Measurements from ENCODE around the gene MEDAG. TPM values are rescaled to one million over a fixed set of nuclear protein-coding genes. Genes with fewer than 3 reads are reported as not detected.

The MEDAG gene
- polyA plus RNA-seq, 1 of the 3 experiments (the other 2 are of a cell fraction): not detected

- DNase-seq: no peak
- peak; percentile 67; the same call in 1 of the 2 replicates for TF ChIP-seq FOSL2 (IDR thresholded peaks at IDR 0.05; ENCODE audit: borderline replicate concordance, low read depth)
- TF ChIP-seq IRF3 (IDR thresholded peaks at IDR 0.05; ENCODE audit: low read depth, low read length): no peak
- TF ChIP-seq MAX (IDR thresholded peaks at IDR 0.05; ENCODE audit: low read depth): peak; percentile 81
- TF ChIP-seq GATA2 (CRISPR knock-in tag; IDR thresholded peaks at IDR 0.05): no peak
- peak; percentile 73 for TF ChIP-seq TCF12 (IDR thresholded peaks at IDR 0.05)
- no peak for TF ChIP-seq TAF1 (IDR thresholded peaks at IDR 0.05; ENCODE audit: borderline replicate concordance, low read depth, low read length)
- TF ChIP-seq RFX5 (IDR thresholded peaks at IDR 0.05; ENCODE audit: low read length): no peak
- no peak for TF ChIP-seq RAD21 (IDR thresholded peaks at IDR 0.05; ENCODE audit: low read length)
- no peak for TF ChIP-seq RCOR1 (IDR thresholded peaks at IDR 0.05; ENCODE audit: low read length)
- TF ChIP-seq EZH2phosphoT487 (IDR thresholded peaks at IDR 0.05; ENCODE audit: borderline replicate concordance, low read depth): no peak
- no peak for TF ChIP-seq SMC3 (IDR thresholded peaks at IDR 0.05; ENCODE audit: low read depth, low read length)
- TF ChIP-seq RXRA (IDR thresholded peaks at IDR 0.05; ENCODE audit: borderline replicate concordance, low read depth): 0 out of 2 replicates have a peak, but pooled peaks have one; percentile 49
- TF ChIP-seq MXI1 (IDR thresholded peaks at IDR 0.05; ENCODE audit: low read depth, low read length): no peak
- TF ChIP-seq ZBTB33 (IDR thresholded peaks at IDR 0.05; ENCODE audit: borderline replicate concordance, low read depth): no peak
- TF ChIP-seq SIN3A (IDR thresholded peaks at IDR 0.05; ENCODE audit: borderline replicate concordance, low read depth, low read length): no peak
- TF ChIP-seq USF2 (IDR thresholded peaks at IDR 0.05; ENCODE audit: borderline replicate concordance, low read depth, low read length): no peak
- TF ChIP-seq USF1 (IDR thresholded peaks at IDR 0.05; ENCODE audit: borderline replicate concordance, low read depth): no peak
- TF ChIP-seq PBX3 (IDR thresholded peaks at IDR 0.05): 0 out of 2 replicates have a peak, but pooled peaks have one; percentile 24
- no peak for TF ChIP-seq POLR2AphosphoS5 (IDR thresholded peaks at IDR 0.05; ENCODE audit: low read depth, low read length)
- no peak for TF ChIP-seq REST (IDR thresholded peaks at IDR 0.05; ENCODE audit: low read depth, low read length)
- TF ChIP-seq FOXJ3 (CRISPR knock-in tag; IDR thresholded peaks at IDR 0.05): no peak
- TF ChIP-seq CHD2 (IDR thresholded peaks at IDR 0.05; ENCODE audit: low read length, partially characterized antibody): no peak
- TF ChIP-seq YY1 (IDR thresholded peaks at IDR 0.05; ENCODE audit: low read depth): no peak; the same call in 1 of the 2 replicates
- 0 out of 2 replicates have a peak, but pooled peaks have one; percentile 10 for TF ChIP-seq TEAD4 (IDR thresholded peaks at IDR 0.05; ENCODE audit: borderline replicate concordance, insufficient read depth)
These were observed 25.3 kb upstream of the MEDAG start for GRCh38 chr13:30880856-30881155.

More at GRCh38 chr13:30880856-30881155, 25.3 kb upstream of the MEDAG start:
- H3K9me2 ChIP-seq: no peaks in the 10 kb centered on the region
- ChIA-PET POLR2A (no interaction called here), CTCF (interaction anchor here (1.5 to 2.6 kb wide), 3 partner anchors 12 to 15 kb away, joined by 3 to 8 read pairs (median 8); no protein-coding TSS in a partner anchor)
- peak overlapping the region; percentile 14 to 66; a peak in 3 of 4 replicates for H3K27ac ChIP-seq (ENCODE audit: low read depth in 2 of 2, low read length in 1 of 2)
- 15% methylated on average over 4 of the region's 4 CpGs for WGBS (ENCODE audit: low lambda C conversion rate)
- H2AFZ ChIP-seq (ENCODE audit: low read depth): peak overlapping the region; percentile 47; the same call in 1 of the 2 replicates
- peak overlapping the region; percentile 10; the same call in 1 of the 2 replicates for H3K9ac ChIP-seq
- H3K4me3 ChIP-seq (ENCODE audit: low read depth in 2 of 2, low read length in 1 of 2): no peak overlapping the region
- peaks cover 28 to 31% of the 10 kb centered on the region in 2 experiments for H3K4me1 ChIP-seq (ENCODE audit: control insufficient read depth in 1 of 2, insufficient read depth in 2 of 2, low read depth in 1 of 2, low read length in 1 of 2)
- no peaks in the 10 kb centered on the region for H3K9me3 ChIP-seq
- no peaks in the 10 kb centered on the region for H3K27me3 ChIP-seq (ENCODE audit: insufficient read depth)
- H3K4me2 ChIP-seq: peak overlapping the region; percentile 22
- no peaks in the 10 kb centered on the region for H3K79me2 ChIP-seq (ENCODE audit: insufficient read depth)
- peaks cover 10% of the 10 kb centered on the region for H3F3A ChIP-seq (replicated peaks; ENCODE audit: insufficient read depth)
- no peaks in the 10 kb centered on the region for H3K36me3 ChIP-seq (replicated peaks in 1 of 2; ENCODE audit: control insufficient read depth in 1 of 2, insufficient read depth in 2 of 2, low read length in 1 of 2)
- no peaks in the 10 kb centered on the region for H4K20me1 ChIP-seq (ENCODE audit: insufficient read depth)
